Fibroblast of lung (primary cell): Measurements from ENCODE around the gene EDARADD. TPM values are rescaled to one million over a fixed set of nuclear protein-coding genes. Genes with fewer than 3 reads are reported as not detected.

Experiments
- DNase-seq, 2 donors: peaks; one replicate each; pipeline versions ENCODE4 v3.0.0 to v3.0.0-alpha.2; 2010; ENCODE audit warnings: low read depth in 2 of 2
- H2AFZ ChIP-seq: 2 replicates; pipeline ENCODE4 v1.5.1; 2012; ENCODE audit warnings: low read length, control low read depth, inconsistent platforms
- H3K27ac ChIP-seq: 2 replicates; pipeline ENCODE4 v1.5.1; 2011; ENCODE audit warnings: low read length, control low read depth; ENCODE audit not compliant: insufficient read depth
- H3K27me3 ChIP-seq: 2 replicates; pipeline ENCODE4 v1.5.1; 2011; ENCODE audit warnings: mild to moderate bottlenecking, low read length; ENCODE audit not compliant: control insufficient read depth, insufficient read depth
- H3K36me3 ChIP-seq: 2 replicates; pipeline ENCODE4 v1.5.1; 2011; ENCODE audit warnings: low read length; ENCODE audit not compliant: control insufficient read depth, insufficient read depth
- H3K4me1 ChIP-seq: 2 replicates; pipeline ENCODE4 v1.5.1; 2011; ENCODE audit warnings: low read length; ENCODE audit not compliant: control insufficient read depth, insufficient read depth; ENCODE audit errors: extremely low read depth
- H3K4me2 ChIP-seq: 2 replicates; pipeline ENCODE4 v1.5.1; 2011; ENCODE audit warnings: low read length, control low read depth; ENCODE audit not compliant: insufficient read depth; ENCODE audit errors: extremely low read depth
- H3K4me3 ChIP-seq, 4 experiments: fragments of 200-600 bp in 1 of 4; sonication (generic) in 1 of 4; replicated peaks in 1 of 4; 2 replicates each; pipeline ENCODE4 v1.5.1; 2011 to 2016; ENCODE audit warnings: low read length in 4 of 4, low read depth in 3 of 4, mild to moderate bottlenecking in 3 of 4, control low read depth in 2 of 4, inconsistent platforms in 1 of 4, mixed read lengths in 1 of 4; ENCODE audit not compliant: insufficient read depth in 1 of 4; ENCODE audit errors: control extremely low read depth in 1 of 4
- H3K79me2 ChIP-seq: 2 replicates; pipeline ENCODE4 v1.5.1; 2012; ENCODE audit warnings: mild to moderate bottlenecking, low read length, inconsistent platforms; ENCODE audit not compliant: control insufficient read depth, insufficient read depth
- H3K9ac ChIP-seq: 2 replicates; pipeline ENCODE4 v1.5.1; 2011; ENCODE audit warnings: mild to moderate bottlenecking, low read length, control low read depth; ENCODE audit not compliant: insufficient read depth
- H3K9me3 ChIP-seq: 2 replicates; pipeline ENCODE4 v1.5.1; 2012; ENCODE audit warnings: low read depth, low read length; ENCODE audit not compliant: control insufficient read depth, insufficient read depth
- H4K20me1 ChIP-seq: 2 replicates; pipeline ENCODE4 v1.5.1; 2011; ENCODE audit warnings: low read length; ENCODE audit not compliant: control insufficient read depth, insufficient read depth; ENCODE audit errors: extremely low read depth
- CTCF ChIP-seq, 2 donors: IDR thresholded peaks in 1 of 2; conservative IDR thresholded peaks in 1 of 2; 1 replicate in 1 of 2; 2 replicates in 1 of 2; pipeline ENCODE4 v1.5.1; 2011 to 2012; ENCODE audit warnings: low read length in 2 of 2, control low read depth in 1 of 2, inconsistent platforms in 1 of 2, low read depth in 1 of 2, mild to moderate bottlenecking in 1 of 2
- EZH2 ChIP-seq: IDR thresholded peaks from 2 replicates; pipeline ENCODE4 v1.5.1; 2012; ENCODE audit warnings: low read length, control low read depth, mild to moderate bottlenecking; ENCODE audit errors: missing control alignments
- polyA plus RNA-seq, 2 donors: library from polyadenylated mRNA; depleted of rRNA in 1 of 2; stranded (reverse) in 1 of 2; unstranded in 1 of 2; fragments of >200 nt; gene quantifications; 2 replicates each; pipeline ENCODE4 v1.2.1, GENCODE V29; 2011 to 2012; ENCODE audit warnings: missing spikeins in 1 of 2
- total RNA-seq: library from RNA; depleted of rRNA; stranded (reverse); fragments of >200 nt; gene quantifications from 2 replicates; pipeline ENCODE4 v1.2.1, GENCODE V29; 2014

EDARADD gene
- total and polyA plus RNA-seq, 2 donors (not counting 1 experiment from before 2014, with no cell fraction given): not detected

DNA sequence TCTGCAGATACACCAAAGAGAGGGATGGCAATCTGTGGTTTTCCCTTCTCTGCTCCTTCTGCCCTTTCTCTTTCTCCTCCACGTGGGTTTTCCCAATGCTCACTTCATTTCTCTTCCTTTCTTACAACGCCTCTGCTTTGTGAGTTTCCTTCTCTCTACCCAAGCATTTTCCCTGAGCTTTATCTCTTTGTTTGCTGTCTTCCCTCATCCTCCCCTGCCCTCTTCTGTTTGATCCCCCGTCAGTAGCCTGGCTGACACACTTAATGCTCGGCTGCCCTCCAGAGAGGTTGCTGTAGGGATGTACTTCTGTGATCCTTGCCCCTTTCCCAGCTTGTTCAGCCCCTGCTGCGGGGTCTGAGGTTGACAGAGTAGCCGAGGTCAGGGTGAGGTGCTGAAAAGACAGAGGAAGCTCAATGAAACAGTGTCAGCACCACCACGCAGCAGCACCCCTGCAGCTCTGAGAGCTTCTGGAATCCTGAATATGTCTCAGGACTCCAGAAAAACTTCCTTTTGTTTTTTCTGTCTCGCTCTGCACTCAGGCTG, 6.0 kb downstream of the EDARADD start:
- Histone ChIP-seq H3K79me2 (no peaks in the 10 kb centered on the region), H3K36me3 (no peaks in the 10 kb centered on the region), H3K4me3 (no peak overlapping the region), H3K4me1 (no peaks in the 10 kb centered on the region), H2AFZ (no peak overlapping the region), H4K20me1 (no peaks in the 10 kb centered on the region), H3K9me3 (no peaks in the 10 kb centered on the region), H3K4me2 (no peak overlapping the region), H3K27ac (no peak overlapping the region), H3K27me3 (no peaks in the 10 kb centered on the region), H3K9ac (no peak overlapping the region)
- DNase-seq: no peak
- TF ChIP-seq CTCF (conservative IDR thresholded peaks at IDR 0.05 in 1 of 2, IDR thresholded peaks at IDR 0.05 in 1 of 2; ENCODE audit: low read depth in 1 of 2, low read length in 2 of 2): no peak
- no peak for TF ChIP-seq EZH2

DNA sequence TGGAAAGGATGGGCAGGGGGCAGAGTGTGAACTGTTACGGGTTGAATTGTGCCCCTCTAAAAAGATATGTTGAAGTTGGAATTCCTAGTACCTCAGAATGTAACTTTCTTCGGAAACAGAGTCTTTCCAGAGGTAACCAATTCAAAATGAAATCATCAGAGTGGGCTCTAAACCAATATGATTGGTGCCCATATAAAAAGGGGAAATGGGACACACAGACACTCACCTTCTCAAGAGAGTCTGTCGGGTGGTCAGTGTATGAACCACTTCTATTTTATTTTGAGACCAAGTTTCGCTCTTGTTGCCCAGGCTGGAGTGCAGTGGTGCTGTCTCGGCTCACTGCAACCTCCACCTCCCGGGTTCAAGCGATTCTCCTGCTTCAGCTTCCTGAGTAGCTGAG, 7.6 kb downstream of the EDARADD start:
- no peaks in the 10 kb centered on the region for H3K9me3 ChIP-seq
- DNase-seq: no peak
- H3K27ac ChIP-seq: no peak overlapping the region
- H4K20me1 ChIP-seq: no peaks in the 10 kb centered on the region
- no peaks in the 10 kb centered on the region for H3K4me1 ChIP-seq
- H3K27me3 ChIP-seq: no peaks in the 10 kb centered on the region
- no peak overlapping the region for H3K9ac ChIP-seq
- H3K36me3 ChIP-seq: no peaks in the 10 kb centered on the region
- H3K4me3 ChIP-seq: no peak overlapping the region
- no peak overlapping the region for H3K4me2 ChIP-seq
- H3K79me2 ChIP-seq: no peaks in the 10 kb centered on the region
- TF ChIP-seq CTCF (conservative IDR thresholded peaks at IDR 0.05 in 1 of 2, IDR thresholded peaks at IDR 0.05 in 1 of 2; ENCODE audit: low read depth in 1 of 2, low read length in 2 of 2): no peak
- TF ChIP-seq EZH2: no peak
- no peak overlapping the region for H2AFZ ChIP-seq

DNA sequence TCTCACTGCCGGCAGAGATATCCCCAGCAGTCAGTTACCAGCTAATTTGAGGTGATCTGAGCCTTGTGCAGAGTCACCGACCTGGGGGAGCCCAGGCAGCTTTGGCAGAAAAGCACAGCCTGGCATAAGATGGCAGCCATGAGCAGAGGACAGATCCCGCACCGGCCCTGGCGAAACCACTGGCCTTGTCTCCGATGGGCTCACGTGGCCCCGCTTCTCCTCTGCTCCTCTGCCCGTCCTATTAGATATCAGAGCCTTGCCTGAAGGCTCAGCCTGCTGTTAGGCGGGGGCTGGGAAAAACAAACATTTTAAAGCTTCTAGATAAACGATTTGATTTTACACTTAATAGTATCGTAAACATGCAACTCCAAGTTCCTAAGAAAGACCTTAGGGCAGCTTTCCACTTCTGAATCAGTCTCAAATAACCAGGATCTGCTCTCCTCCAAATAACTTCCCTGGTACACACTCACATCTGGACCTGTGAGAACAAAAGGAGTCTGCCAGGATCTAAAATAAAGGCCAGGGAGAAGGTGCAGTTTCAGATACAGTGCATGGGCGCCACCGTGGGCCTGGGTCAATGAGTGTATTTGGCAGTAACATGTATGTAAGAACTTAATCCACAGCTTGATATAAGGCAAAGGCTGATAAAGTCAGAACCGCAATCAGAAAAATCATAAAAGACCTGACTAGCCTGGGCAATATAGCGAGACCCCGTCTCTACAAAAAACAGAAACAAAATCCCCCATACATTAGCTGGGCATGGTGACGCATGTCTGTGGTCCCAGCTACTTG, 10.0 kb downstream of the EDARADD start:
- Histone ChIP-seq H3K4me3 (no peak overlapping the region), H3K9ac (no peak overlapping the region), H3K4me2 (no peak overlapping the region), H3K27me3 (no peaks in the 10 kb centered on the region), H3K36me3 (no peaks in the 10 kb centered on the region), H3K27ac (no peak overlapping the region), H3K9me3 (no peaks in the 10 kb centered on the region), H4K20me1 (no peaks in the 10 kb centered on the region), H2AFZ (no peak overlapping the region), H3K79me2 (no peaks in the 10 kb centered on the region), H3K4me1 (no peaks in the 10 kb centered on the region)
- DNase-seq: no peak
- TF ChIP-seq CTCF (conservative IDR thresholded peaks at IDR 0.05 in 1 of 2, IDR thresholded peaks at IDR 0.05 in 1 of 2; ENCODE audit: low read depth in 1 of 2, low read length in 2 of 2) (no peak), EZH2 (no peak)
